Mucosa of rectum (tissue), 2 donors: ENCODE measurements around the gene CCDC78.

Source experiments
- H3K27ac ChIP-seq, 2 donors: one replicate each; pipeline ENCODE4 v1.7.0; 2013; ENCODE audit warnings: inconsistent platforms in 2 of 2, low read depth in 2 of 2, low read length in 2 of 2
- H3K27me3 ChIP-seq, 2 donors: one replicate each; pipeline ENCODE4 v1.7.0; 2013; ENCODE audit warnings: low read length in 2 of 2; ENCODE audit not compliant: control insufficient read depth in 2 of 2, insufficient read depth in 2 of 2
- H3K36me3 ChIP-seq, 2 donors: one replicate each; pipeline ENCODE4 v1.7.0; 2013; ENCODE audit warnings: low read length in 2 of 2; ENCODE audit not compliant: control insufficient read depth in 2 of 2, insufficient read depth in 2 of 2
- H3K4me1 ChIP-seq, 2 donors: one replicate each; pipeline ENCODE4 v1.7.0; 2013; ENCODE audit warnings: low read length in 2 of 2, mild to moderate bottlenecking in 1 of 2; ENCODE audit not compliant: control insufficient read depth in 2 of 2, insufficient read depth in 2 of 2
- H3K4me3 ChIP-seq, 2 donors: one replicate each; pipeline ENCODE4 v1.7.0; 2013; ENCODE audit warnings: low read length in 2 of 2
- H3K9ac ChIP-seq, 2 donors: one replicate each; pipeline ENCODE4 v1.7.0; 2013; ENCODE audit warnings: low read length in 2 of 2, low read depth in 1 of 2, mild to moderate bottlenecking in 1 of 2
- H3K9me3 ChIP-seq, 2 donors: one replicate each; pipeline ENCODE4 v1.7.0; 2013; ENCODE audit warnings: low read length in 2 of 2; ENCODE audit not compliant: control insufficient read depth in 2 of 2
- donor health status: healthy.
- donor health status: Normal muscosa, but diverticular disease.

The CCDC78 gene

GRCh38 chr16:766820-767640 lies 40.8 kb upstream of the CCDC78 start:
- Histone ChIP-seq H3K4me3 (no peak overlapping the region), H3K27ac (no peak overlapping the region), H3K36me3 (no peaks in the 10 kb centered on the region), H3K9ac (no peak overlapping the region), H3K4me1 (no peaks in the 10 kb centered on the region), H3K27me3 (peaks cover 0 to 7% of the 10 kb centered on the region in 2 donors), H3K9me3 (no peaks in the 10 kb centered on the region)

GRCh38 chr16:766008-766819 lies 40.0 kb upstream of the CCDC78 start:
- Histone ChIP-seq H3K4me3 (no peak overlapping the region), H3K27me3 (peaks cover 0 to 9% of the 10 kb centered on the region in 2 donors), H3K36me3 (no peaks in the 10 kb centered on the region), H3K4me1 (no peaks in the 10 kb centered on the region), H3K9ac (no peak overlapping the region), H3K9me3 (no peaks in the 10 kb centered on the region), H3K27ac (no peak overlapping the region)

- Histone ChIP-seq H3K4me3 (no peak overlapping the region), H3K4me1 (no peaks in the 10 kb centered on the region), H3K9me3 (no peaks in the 10 kb centered on the region), H3K9ac (no peak overlapping the region), H3K27me3 (peaks cover 0 to 12% of the 10 kb centered on the region in 2 donors), H3K27ac (no peak overlapping the region), H3K36me3 (no peaks in the 10 kb centered on the region)
Measured at GRCh38 chr16:765488-765865, 39.2 kb upstream of the CCDC78 start.

GRCh38 chr16:764848-765487 lies 38.7 kb upstream of the CCDC78 start:
- H3K4me1 ChIP-seq = no peaks in the 10 kb centered on the region
- H3K27me3 ChIP-seq = peaks cover 0 to 12% of the 10 kb centered on the region in 2 donors
- H3K4me3 ChIP-seq = no peak overlapping the region
- no peaks in the 10 kb centered on the region for H3K9me3 ChIP-seq
- no peak overlapping the region for H3K9ac ChIP-seq
- H3K36me3 ChIP-seq = no peaks in the 10 kb centered on the region
- no peak overlapping the region for H3K27ac ChIP-seq

DNA sequence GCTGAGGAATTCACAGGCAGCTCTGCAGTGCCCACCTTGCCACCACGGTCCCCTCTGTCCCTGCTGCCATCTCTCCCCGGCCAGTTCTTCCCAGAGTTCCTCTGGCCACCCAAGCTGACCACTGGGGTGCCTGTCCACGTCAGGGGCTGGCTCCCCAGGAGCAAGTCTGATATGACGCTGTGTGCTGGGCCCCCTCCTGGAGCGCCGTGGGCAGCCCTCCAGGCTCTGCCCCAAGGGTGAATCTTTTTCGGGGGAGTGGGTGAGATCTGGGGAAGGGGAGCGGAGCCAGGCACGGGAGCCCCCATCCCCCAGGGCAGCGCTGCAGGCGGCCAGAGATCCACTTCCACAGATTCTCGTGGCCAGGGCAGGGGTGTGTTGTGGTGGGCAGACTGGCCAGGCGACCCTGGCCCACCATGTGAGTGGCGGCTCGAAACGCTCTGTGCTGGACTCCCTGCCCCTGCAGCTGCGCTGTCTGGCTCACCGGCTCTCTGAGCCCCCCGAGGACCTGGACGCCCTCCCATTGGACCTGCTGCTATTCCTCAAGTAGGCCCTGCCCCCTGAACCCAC lies 38.0 kb upstream of the CCDC78 start:
- Histone ChIP-seq H3K36me3 (no peaks in the 10 kb centered on the region), H3K9ac (no peak overlapping the region), H3K4me1 (no peaks in the 10 kb centered on the region), H3K9me3 (no peaks in the 10 kb centered on the region), H3K4me3 (no peak overlapping the region), H3K27me3 (peaks cover 0 to 12% of the 10 kb centered on the region in 2 donors), H3K27ac (no peak overlapping the region)

GRCh38 chr16:763369-764183 lies 37.3 kb upstream of the CCDC78 start:
- H3K36me3 ChIP-seq = no peaks in the 10 kb centered on the region
- peaks cover 0 to 12% of the 10 kb centered on the region in 2 donors for H3K27me3 ChIP-seq
- H3K9ac ChIP-seq = no peak overlapping the region

DNA sequence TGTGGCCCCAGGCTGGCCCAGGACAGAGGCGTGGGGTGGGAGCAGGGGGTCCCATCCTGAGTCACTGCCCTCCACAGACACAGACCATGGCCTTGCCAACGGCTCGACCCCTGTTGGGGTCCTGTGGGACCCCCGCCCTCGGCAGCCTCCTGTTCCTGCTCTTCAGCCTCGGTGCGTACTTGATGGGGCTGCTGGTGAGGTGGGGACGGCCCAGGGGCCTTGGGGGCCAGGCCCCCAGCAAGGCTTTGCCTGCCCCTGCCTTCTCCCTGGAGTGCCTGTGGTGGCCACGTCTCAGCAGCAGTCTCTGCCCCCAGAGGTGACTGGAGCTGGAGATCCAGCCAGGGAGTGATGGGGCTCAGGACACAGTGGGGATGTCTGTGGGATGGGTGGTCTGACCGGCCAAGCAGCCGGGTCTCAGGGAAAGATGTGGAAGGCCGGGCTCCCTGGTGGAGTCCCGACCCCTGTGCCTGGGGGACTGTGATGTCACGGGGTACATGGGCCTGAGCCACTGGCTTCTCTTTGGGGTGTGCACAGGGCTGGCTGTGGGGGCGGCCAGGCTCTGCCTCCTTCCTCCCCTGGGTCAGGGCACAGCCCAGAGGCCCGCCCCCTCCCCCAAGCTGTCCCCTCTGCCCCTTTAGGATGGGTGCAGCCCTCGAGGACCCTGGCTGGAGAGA lies 36.5 kb upstream of the CCDC78 start:
- H3K4me1 ChIP-seq = no peaks in the 10 kb centered on the region
- no peak overlapping the region for H3K9ac ChIP-seq
- no peaks in the 10 kb centered on the region for H3K36me3 ChIP-seq
- H3K4me3 ChIP-seq = no peak overlapping the region
- H3K27ac ChIP-seq = no peak overlapping the region
- peaks cover 0 to 12% of the 10 kb centered on the region in 2 donors for H3K27me3 ChIP-seq
- no peaks in the 10 kb centered on the region for H3K9me3 ChIP-seq

More at GRCh38 chr16:763369-764183, 37.3 kb upstream of the CCDC78 start:
- no peaks in the 10 kb centered on the region for H3K4me1 ChIP-seq
- H3K9me3 ChIP-seq = no peaks in the 10 kb centered on the region
- no peak overlapping the region for H3K4me3 ChIP-seq
- no peak overlapping the region for H3K27ac ChIP-seq

DNA sequence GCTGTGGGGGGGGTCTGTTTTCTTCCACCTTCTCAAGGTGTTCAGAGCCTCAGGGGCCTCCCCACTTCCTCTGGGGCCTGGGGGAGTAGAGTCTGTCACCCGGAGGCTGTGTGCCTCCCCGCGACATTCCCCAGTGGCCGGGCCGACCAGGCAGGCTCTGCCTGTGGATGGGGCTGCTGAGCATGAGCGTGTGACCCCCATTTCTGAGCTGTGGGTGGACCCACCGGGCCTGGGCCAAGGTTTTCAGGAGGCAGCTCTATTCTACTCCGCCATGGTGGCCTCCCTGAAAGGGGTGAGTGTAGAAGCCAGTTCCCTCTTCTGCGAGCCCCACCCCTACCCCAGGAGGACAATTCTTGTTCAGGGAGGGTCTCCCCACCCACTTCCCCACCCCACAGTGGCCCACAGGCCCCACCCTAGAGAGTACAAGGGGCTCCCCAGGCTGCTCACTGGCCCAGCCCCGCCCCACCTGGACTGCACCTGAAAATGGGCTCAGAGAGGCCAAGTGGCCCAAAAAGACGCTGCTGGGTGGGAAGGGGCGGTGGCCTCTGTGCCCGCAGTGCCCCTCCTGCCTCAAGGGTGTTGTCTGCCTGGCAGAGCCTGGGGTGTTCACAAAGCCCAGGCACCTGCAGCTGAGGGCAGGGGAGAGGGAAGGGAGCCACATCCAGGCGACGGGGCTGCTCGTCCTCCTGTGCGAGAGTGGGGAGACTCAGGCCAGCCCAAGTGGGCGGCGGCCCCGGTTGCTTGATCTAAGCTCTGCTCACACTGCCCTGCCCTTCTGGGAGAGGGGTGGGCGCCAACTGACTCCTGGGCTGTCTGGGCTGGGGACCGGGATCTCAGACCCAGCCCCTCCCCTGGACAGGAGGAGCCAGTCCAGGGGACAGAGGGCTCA lies 35.6 kb upstream of the CCDC78 start:
- Histone ChIP-seq H3K27ac (no peak overlapping the region), H3K4me1 (no peaks in the 10 kb centered on the region), H3K9ac (no peak overlapping the region), H3K36me3 (no peaks in the 10 kb centered on the region), H3K27me3 (peaks cover 0 to 12% of the 10 kb centered on the region in 2 donors), H3K9me3 (no peaks in the 10 kb centered on the region), H3K4me3 (no peak overlapping the region)
